ENCODE results near the gene ACRBP. TPM values are rescaled to one million over a fixed set of nuclear protein-coding genes. Genes with fewer than 3 reads are reported as not detected.

Gene ACRBP
- total RNA-seq, 1 donor from 2014 or later: 0.54 TPM

DNA sequence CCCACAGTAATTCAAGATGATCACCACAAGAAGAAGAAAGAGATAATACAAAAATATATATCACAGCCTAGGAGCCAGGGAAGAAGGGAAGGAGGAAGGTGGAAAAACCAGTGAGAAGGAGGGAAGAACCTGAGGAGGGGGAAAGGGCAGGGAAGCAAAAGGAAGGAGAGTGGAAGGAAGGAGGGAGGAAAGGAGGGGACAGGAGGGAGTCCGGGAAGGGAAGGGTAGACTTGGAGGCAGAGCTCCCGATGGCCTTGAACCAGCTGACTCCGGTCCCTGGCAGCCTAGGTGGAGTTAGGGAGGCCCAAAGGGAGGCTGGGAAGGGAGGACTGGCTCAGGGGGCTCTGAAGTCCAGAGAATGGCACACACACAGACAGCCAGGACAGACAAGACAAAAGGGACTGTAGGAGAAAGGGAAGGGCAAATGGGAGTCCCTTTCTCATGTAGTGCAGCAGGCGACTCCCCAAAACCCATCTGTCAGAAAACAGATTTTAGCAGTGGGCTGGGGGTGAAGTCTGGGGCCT, 46.7 kb upstream of the ACRBP start:
- H3K4me1 Mint-ChIP-seq (ENCODE audit: low read depth, unreplicated experiment): peaks cover 34% of the 10 kb centered on the region
- peaks cover 4% of the 10 kb centered on the region for H3K27me3 Mint-ChIP-seq (ENCODE audit: low read depth, unreplicated experiment)
- no peak overlapping the region for H3K9ac ChIP-seq (ENCODE audit: low read length)
- no peak overlapping the region for H3K4me2 ChIP-seq (ENCODE audit: low read length)
- no peak overlapping the region for H3K4me3 ChIP-seq (ENCODE audit: insufficient read depth, low read depth, low read length)
- no peaks in the 10 kb centered on the region for H3K9me3 Mint-ChIP-seq (ENCODE audit: unreplicated experiment)
- no peak overlapping the region for H2AFZ ChIP-seq (ENCODE audit: low read depth, low read length)
- H3K27ac Mint-ChIP-seq (ENCODE audit: unreplicated experiment): no peak overlapping the region
- H4K20me1 ChIP-seq (ENCODE audit: insufficient read depth, low read length): no peaks in the 10 kb centered on the region
- H3K36me3 ChIP-seq (ENCODE audit: insufficient read depth, low read length): no peaks in the 10 kb centered on the region
- H3K27me3 ChIP-seq (ENCODE audit: insufficient read depth, low read length): peaks cover 3% of the 10 kb centered on the region
- H3K79me2 ChIP-seq (ENCODE audit: insufficient read depth, low read length): peaks cover 13% of the 10 kb centered on the region
- no peak for DNase-seq (ENCODE audit: low read depth)
- H3K27ac ChIP-seq (ENCODE audit: low read depth, low read length): no peak overlapping the region
- no peak for TF ChIP-seq EZH2 (IDR thresholded peaks at IDR 0.05; ENCODE audit: insufficient read depth, low read length)
- TF ChIP-seq, protein P1, sequence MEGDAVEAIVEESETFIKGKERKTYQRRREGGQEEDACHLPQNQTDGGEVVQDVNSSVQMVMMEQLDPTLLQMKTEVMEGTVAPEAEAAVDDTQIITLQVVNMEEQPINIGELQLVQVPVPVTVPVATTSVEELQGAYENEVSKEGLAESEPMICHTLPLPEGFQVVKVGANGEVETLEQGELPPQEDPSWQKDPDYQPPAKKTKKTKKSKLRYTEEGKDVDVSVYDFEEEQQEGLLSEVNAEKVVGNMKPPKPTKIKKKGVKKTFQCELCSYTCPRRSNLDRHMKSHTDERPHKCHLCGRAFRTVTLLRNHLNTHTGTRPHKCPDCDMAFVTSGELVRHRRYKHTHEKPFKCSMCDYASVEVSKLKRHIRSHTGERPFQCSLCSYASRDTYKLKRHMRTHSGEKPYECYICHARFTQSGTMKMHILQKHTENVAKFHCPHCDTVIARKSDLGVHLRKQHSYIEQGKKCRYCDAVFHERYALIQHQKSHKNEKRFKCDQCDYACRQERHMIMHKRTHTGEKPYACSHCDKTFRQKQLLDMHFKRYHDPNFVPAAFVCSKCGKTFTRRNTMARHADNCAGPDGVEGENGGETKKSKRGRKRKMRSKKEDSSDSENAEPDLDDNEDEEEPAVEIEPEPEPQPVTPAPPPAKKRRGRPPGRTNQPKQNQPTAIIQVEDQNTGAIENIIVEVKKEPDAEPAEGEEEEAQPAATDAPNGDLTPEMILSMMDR (IDR thresholded peaks at IDR 0.05; ENCODE audit: insufficient read depth, low read depth, low read length): no peak
- H3K4me3 Mint-ChIP-seq (ENCODE audit: unreplicated experiment): no peak overlapping the region
- FAIRE-seq: no peak
- H3K4me1 ChIP-seq (ENCODE audit: insufficient read depth, low read length): peaks cover 6% of the 10 kb centered on the region
- H3K36me3 Mint-ChIP-seq (ENCODE audit: low read depth, unreplicated experiment): peaks cover 6% of the 10 kb centered on the region
- H3K9me3 ChIP-seq (ENCODE audit: insufficient read depth, low read depth, low read length): no peaks in the 10 kb centered on the region

DNA sequence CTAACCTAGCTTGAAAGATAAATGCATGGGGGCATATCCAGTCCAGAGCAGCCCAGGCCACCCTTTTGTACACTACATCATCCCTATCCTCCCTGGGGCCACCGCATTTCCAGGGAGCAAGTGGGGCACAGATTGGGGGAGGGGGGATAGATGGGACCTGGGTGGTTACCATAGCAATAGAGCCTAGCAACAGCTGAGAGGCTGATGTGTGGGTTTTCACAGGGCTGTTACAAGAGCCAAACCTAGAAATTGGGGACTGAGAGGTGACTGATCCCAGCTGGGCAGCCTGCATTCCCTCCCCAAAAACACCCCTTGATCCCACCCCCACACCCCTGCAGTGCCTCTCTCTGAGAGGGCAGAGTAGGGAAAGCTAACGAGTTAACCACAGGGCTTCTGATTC, 45.7 kb upstream of the ACRBP start:
- Histone ChIP-seq H3K36me3 (ENCODE audit: insufficient read depth, low read length) (no peaks in the 10 kb centered on the region), H3K4me1 (ENCODE audit: insufficient read depth, low read length) (peaks cover 11% of the 10 kb centered on the region), H3K9me3 (ENCODE audit: insufficient read depth, low read depth, low read length) (no peaks in the 10 kb centered on the region), H3K9ac (ENCODE audit: low read length) (no peak overlapping the region), H3K79me2 (ENCODE audit: insufficient read depth, low read length) (peaks cover 24% of the 10 kb centered on the region), H3K27me3 (ENCODE audit: insufficient read depth, low read length) (no peaks in the 10 kb centered on the region), H2AFZ (ENCODE audit: low read depth, low read length) (no peak overlapping the region), H3K27ac (ENCODE audit: low read depth, low read length) (no peak overlapping the region), H3K4me3 (ENCODE audit: insufficient read depth, low read depth, low read length) (no peak overlapping the region), H4K20me1 (ENCODE audit: insufficient read depth, low read length) (peaks cover 2% of the 10 kb centered on the region), H3K4me2 (ENCODE audit: low read length) (no peak overlapping the region)
- H3K4me3 Mint-ChIP-seq (ENCODE audit: unreplicated experiment): no peak overlapping the region
- peaks cover 2% of the 10 kb centered on the region for H3K27me3 Mint-ChIP-seq (ENCODE audit: low read depth, unreplicated experiment)
- peaks cover 32% of the 10 kb centered on the region for H3K4me1 Mint-ChIP-seq (ENCODE audit: low read depth, unreplicated experiment)
- FAIRE-seq (no peak), DNase-seq (ENCODE audit: low read depth) (no peak)
- no peak overlapping the region for H3K27ac Mint-ChIP-seq (ENCODE audit: unreplicated experiment)
- TF ChIP-seq, protein P1 (IDR thresholded peaks at IDR 0.05; ENCODE audit: insufficient read depth, low read depth, low read length): no peak
- TF ChIP-seq EZH2 (IDR thresholded peaks at IDR 0.05; ENCODE audit: insufficient read depth, low read length): no peak
- peaks cover 6% of the 10 kb centered on the region for H3K36me3 Mint-ChIP-seq (ENCODE audit: low read depth, unreplicated experiment)
- H3K9me3 Mint-ChIP-seq (ENCODE audit: unreplicated experiment): no peaks in the 10 kb centered on the region

DNA sequence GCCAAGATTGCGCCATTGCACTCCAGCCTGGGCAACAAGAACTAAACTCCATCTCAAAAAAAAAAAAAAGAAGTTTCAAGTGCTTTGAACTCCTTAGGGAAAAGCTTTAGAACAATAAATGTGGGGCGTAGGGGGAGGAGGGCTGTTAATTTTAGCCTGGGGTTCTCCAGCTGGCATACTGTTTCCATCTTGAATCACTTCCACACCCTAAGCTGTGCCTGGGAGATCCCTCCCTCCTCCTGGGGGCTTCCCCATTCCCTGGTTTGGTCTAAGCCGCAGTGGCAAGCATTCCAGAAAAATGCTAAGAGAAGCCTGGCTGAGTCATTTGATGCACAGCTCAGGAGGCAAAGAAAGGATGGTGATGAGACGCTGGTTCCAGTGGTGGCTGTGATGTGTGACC, 44.2 kb upstream of the ACRBP start:
- Histone ChIP-seq H3K4me2 (ENCODE audit: low read length) (peak overlapping the region; percentile 1), H3K4me3 (ENCODE audit: insufficient read depth, low read depth, low read length) (no peak overlapping the region), H4K20me1 (ENCODE audit: insufficient read depth, low read length) (peaks cover 16% of the 10 kb centered on the region), H3K9me3 (ENCODE audit: insufficient read depth, low read depth, low read length) (no peaks in the 10 kb centered on the region), H3K4me1 (ENCODE audit: insufficient read depth, low read length) (peaks cover 25% of the 10 kb centered on the region), H3K79me2 (ENCODE audit: insufficient read depth, low read length) (peaks cover 38% of the 10 kb centered on the region), H2AFZ (ENCODE audit: low read depth, low read length) (no peak overlapping the region), H3K27me3 (ENCODE audit: insufficient read depth, low read length) (no peaks in the 10 kb centered on the region), H3K9ac (ENCODE audit: low read length) (no peak overlapping the region), H3K36me3 (ENCODE audit: insufficient read depth, low read length) (no peaks in the 10 kb centered on the region), H3K27ac (ENCODE audit: low read depth, low read length) (no peak overlapping the region)
- peak overlapping the region; percentile 85 for H3K27ac Mint-ChIP-seq (ENCODE audit: unreplicated experiment)
- H3K4me3 Mint-ChIP-seq (ENCODE audit: unreplicated experiment): peak overlapping the region; percentile 75
- H3K27me3 Mint-ChIP-seq (ENCODE audit: low read depth, unreplicated experiment): peaks cover 2% of the 10 kb centered on the region
- no peaks in the 10 kb centered on the region for H3K9me3 Mint-ChIP-seq (ENCODE audit: unreplicated experiment)
- TF ChIP-seq, protein P1 (IDR thresholded peaks at IDR 0.05; ENCODE audit: insufficient read depth, low read depth, low read length): no peak
- TF ChIP-seq EZH2 (IDR thresholded peaks at IDR 0.05; ENCODE audit: insufficient read depth, low read length): no peak
- FAIRE-seq (peak; percentile 39), DNase-seq (ENCODE audit: low read depth) (peak; percentile 37)
- peaks cover 38% of the 10 kb centered on the region for H3K4me1 Mint-ChIP-seq (ENCODE audit: low read depth, unreplicated experiment)
- H3K36me3 Mint-ChIP-seq (ENCODE audit: low read depth, unreplicated experiment): peaks cover 6% of the 10 kb centered on the region
